Stimulated activated naive CD8-positive, alpha-beta T cell treated with anti-CD3 and anti-CD28 coated beads, Interleukin-15, Interleukin-2, amounts not matched to agents 100 U/mL and 50 U/mL, for 24 hours (primary cell): ENCODE results near the gene INAFM2.
A peak's percentile ranks its signal among the peaks of the same experiment; 100 is the strongest.

Experiments
- ATAC-seq: fragments of 150-1000 bp; cut with Tn5 transposase; one replicate; pipeline ENCODE4 v1.10.0; 2021
- DNase-seq: peaks from one replicate; pipeline ENCODE4 v3.0.0; 2021

Gene INAFM2

DNA sequence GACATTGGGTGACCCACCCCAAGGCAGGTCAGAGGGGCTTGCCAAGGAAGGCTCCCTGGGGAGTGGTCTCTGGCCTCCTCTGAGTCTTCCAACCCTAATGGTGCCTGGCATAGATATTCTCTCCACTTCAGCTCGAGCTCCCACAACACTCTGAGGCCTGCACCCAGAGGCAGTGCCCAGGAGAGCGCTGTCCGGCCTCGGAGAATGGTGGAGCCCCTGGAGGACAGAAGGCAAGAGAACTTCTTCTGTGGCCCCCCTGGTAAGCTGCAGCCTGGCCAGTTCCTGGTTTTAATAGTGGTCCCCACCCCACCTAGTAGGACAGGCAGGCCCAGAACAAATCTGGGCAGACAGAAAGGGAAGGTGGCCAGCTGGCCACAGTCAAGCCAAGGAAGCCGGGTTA lies 41.5 kb downstream of the INAFM2 start:
- ATAC-seq = no peak

DNA sequence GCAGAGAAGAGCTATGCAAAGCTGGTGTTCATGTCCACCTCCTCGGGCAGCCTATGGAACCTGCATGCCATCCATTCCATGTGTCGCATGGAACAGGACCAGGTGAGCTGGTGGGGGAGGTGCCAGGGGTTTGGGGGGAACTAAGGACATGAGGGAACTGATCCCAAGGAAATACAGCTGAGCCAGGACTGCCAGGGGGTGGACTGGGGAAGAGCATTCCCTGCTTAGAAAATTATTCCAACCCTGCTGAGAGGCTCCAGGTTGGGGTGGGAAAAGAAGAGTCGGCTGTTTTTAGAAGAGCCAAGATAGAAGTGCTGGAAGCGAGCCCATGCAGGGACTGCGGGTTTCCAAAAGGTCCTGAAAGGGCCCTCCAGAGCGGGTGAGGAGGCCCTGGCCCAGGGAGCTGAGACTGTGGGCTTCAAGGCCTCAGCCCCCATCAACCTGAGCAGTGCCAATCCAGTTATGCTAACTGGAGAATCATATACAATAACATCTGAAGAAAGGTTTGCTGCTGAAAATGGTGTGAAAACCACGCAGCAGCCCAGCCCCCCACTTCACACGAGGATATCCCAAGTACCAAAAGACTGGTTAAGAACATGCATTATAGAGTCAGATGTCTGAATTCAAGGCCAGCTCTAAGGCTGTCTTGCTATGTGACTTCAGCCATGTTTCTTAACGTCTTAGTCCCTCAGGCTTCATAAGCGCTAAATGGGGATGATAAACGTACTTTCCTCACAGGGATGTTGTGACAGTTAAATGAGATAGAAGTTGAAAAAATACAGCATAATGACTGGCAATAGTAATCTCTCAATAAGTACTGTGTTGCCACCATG lies 42.3 kb downstream of the INAFM2 start:
- DNase-seq = no peak
- no peak for ATAC-seq

More for the DNA sequence above, 41.5 kb downstream of the INAFM2 start:
- DNase-seq = no peak

DNA sequence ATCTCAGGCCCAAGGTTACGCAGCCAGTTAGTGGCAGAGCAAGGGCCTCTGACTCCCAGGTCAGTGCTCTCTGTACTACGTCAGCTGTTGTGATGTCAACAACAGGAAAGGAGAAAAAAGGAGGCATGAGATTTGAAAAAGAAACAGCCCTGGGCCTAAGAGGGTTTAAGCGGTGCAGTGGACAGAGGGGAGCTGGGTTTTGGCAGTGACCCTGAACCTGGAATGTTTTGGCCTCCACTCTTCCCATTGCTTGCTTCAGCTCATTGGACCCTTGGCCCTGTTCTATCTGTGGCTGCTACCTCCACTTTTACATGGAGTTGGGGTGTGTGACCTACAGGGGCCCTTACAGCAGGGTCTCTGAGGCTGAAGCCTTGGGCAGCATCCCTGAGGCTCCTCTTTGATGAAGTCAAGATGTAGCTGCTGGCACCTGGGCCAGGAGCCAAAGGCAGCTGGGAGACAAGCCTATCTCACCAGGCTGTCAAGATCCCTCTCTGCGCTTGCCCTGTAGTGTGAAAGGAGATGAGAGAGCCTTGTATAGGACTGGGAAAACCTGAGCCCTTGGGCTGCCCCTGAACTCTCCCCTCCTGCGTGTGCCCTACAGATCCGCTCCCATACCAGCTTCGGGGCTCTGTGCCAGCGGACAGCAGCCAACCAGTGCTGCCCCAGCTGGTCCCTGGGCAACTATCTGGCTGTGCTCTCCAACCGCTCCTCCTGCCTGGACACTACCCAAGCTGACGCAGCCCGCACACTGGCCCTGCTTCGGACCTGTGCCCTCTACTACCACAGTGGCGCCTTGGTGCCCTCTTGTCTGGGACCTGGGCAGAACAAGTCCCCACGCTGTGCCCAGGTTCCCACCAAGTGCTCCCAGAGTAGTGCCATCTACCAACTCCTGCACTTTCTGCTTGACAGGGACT lies 43.2 kb downstream of the INAFM2 start:
- ATAC-seq (no peak), DNase-seq (no peak)

DNA sequence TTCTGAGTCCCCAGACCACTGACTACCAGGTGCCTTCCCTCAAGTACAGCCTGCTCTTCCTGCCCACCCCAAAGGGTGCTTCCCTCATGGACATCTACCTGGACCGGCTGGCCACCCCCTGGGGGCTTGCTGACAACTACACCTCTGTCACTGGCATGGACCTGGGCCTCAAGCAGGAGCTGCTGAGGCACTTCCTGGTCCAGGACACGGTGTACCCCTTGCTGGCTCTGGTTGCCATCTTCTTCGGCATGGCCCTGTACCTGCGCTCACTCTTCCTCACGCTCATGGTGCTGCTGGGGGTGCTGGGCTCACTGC lies 43.8 kb downstream of the INAFM2 start:
- no peak for ATAC-seq
- DNase-seq = peak; percentile 12

DNA sequence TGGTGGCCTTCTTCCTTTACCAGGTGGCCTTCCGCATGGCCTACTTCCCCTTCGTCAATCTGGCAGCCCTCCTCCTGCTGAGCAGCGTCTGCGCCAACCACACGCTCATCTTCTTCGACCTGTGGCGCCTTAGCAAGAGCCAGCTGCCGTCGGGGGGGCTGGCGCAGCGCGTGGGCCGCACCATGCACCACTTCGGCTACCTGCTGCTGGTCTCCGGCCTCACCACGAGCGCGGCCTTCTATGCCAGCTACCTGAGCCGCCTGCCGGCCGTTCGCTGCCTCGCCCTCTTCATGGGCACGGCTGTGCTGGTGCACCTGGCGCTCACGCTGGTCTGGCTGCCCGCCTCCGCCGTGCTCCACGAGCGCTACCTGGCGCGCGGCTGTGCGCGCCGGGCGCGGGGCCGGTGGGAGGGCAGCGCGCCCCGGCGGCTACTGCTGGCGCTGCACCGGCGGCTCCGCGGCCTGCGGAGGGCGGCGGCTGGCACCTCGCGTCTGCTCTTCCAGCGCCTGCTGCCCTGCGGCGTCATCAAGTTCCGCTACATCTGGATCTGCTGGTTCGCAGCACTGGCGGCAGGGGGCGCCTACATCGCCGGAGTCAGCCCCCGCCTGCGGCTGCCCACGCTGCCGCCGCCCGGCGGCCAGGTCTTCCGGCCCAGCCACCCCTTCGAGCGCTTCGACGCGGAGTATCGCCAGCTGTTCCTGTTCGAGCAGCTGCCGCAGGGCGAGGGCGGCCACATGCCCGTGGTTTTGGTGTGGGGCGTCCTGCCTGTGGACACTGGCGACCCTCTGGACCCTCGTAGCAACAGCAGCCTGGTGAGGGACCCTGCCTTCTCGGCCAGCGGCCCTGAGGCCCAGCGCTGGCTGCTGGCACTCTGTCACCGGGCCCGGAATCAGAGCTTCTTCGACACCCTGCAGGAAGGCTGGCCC lies 44.5 kb downstream of the INAFM2 start:
- ATAC-seq (peak; percentile 93), DNase-seq (peak; percentile 87)

DNA sequence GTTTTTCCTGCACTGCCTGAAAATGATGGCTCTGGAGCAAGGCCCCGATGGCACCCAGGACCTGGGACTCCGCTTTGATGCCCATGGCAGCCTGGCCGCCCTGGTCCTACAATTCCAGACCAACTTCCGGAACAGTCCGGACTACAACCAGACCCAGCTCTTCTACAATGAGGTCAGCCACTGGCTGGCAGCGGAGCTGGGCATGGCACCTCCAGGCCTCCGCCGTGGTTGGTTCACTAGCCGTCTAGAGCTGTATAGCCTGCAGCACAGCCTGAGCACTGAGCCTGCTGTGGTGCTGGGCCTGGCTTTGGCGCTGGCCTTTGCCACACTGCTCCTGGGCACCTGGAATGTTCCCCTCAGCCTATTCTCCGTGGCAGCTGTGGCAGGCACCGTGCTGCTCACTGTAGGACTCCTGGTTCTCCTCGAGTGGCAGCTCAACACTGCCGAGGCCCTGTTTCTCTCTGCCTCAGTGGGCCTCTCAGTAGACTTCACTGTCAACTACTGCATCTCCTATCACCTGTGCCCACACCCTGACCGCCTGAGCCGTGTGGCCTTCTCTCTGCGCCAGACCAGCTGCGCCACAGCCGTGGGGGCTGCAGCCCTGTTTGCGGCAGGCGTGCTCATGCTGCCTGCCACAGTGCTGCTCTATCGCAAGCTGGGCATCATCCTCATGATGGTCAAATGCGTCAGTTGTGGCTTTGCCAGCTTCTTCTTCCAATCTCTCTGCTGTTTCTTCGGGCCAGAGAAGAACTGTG lies 45.4 kb downstream of the INAFM2 start:
- DNase-seq (no peak), ATAC-seq (no peak)

DNA sequence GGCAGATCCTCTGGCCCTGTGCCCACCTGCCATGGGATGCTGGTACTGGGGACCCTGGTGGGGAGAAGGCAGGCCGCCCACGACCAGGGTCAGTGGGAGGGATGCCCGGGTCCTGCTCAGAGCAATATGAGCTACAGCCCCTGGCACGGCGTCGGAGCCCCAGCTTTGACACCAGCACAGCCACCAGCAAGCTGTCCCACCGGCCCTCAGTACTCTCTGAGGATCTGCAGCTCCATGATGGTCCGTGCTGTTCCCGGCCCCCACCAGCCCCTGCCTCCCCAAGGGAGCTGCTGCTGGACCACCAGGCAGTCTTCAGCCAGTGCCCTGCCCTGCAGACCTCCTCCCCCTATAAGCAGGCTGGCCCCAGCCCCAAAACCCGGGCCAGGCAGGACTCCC lies 46.0 kb downstream of the INAFM2 start:
- no peak for DNase-seq
- no peak for ATAC-seq

DNA sequence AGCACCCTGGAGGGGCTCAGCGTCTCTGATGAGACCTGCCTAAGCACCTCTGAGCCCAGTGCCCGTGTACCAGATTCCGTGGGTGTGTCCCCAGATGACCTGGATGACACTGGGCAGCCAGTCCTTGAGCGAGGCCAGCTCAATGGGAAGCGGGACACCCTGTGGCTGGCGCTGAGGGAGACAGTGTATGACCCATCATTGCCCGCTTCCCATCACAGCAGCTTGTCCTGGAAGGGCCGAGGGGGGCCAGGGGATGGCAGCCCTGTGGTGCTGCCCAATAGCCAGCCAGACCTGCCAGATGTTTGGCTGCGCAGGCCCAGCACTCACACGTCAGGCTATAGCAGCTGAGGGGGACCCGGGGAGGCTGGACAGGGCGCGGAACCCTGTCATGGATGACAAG lies 46.5 kb downstream of the INAFM2 start:
- ATAC-seq (no peak), DNase-seq (no peak)

DNA sequence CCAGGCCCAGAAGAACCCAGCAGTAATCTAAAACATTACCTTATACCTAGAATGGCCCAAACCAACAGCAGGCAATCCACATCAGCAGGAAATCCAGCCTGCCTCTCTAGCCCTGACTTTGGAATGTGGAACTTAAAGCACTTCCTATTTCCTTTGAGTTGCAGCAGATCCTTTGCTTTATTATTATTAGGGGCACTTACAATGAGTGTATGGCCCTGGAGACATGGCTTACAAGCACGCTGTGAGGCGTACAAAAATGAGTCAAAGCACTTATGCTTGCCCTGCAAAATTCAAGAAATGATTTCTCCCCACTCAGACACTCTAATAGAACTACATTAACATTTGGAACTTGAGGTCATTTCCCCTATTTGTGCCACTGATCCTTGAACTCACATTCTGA lies 49.5 kb downstream of the INAFM2 start:
- DNase-seq (no peak), ATAC-seq (no peak)
